ENCODE data around the gene UBTF. TPM values are rescaled to one million over a fixed set of nuclear protein-coding genes. Genes with fewer than 3 reads are reported as not detected.

UBTF gene
- polyA plus RNA-seq, 1 donor (not counting 4 experiments of a cell fraction or from before 2014, with no cell fraction given): 23.0 TPM

DNA sequence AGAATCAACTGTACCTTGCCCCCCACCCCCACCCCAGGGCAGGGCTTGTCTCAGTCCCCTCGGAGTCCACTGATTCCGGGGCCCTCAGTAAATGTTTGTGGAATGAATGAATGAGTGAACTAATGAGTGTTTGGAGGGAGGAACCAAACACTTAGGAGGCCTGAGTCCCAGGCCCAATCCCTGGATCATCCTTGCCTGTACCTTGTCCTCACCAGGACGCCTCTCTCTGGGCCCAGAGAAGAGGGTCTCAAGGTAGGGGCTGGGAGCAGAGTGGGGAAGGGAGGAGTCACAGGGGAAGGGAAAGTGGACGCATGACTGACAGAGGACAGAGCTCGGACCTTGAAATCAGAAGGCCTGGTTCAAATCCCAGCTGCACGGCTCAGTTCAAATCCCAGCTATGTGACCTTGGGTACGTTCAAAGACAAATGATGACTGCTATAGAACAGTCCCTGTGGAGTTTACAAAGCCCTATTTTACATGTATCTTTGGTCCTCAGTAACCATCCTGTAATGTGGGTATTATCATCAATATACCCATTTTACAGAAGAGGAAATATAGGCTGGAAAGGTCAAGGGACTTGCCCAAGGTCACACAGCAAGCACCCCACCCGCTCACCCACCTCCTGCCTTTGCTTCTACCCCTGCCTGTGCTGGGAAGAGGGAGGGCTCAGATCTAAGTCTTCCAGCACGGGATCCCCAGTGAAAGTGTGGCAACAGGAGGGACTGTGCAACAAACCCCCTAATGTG, 30.2 kb upstream of the UBTF start:
- H3K27ac ChIP-seq (ENCODE audit: control insufficient read depth, insufficient read depth, low read length): no peak overlapping the region
- DNase-seq (ENCODE audit: low read depth, low spot score) (no peak), FAIRE-seq (no peak)
- no peaks in the 10 kb centered on the region for H3K9me1 ChIP-seq (ENCODE audit: control insufficient read depth, extremely low read depth, insufficient read depth, low read length)
- no peaks in the 10 kb centered on the region for H3K36me3 ChIP-seq (ENCODE audit: control insufficient read depth in 2 of 2, extremely low read depth in 1 of 2, insufficient read depth in 2 of 2, low read length in 2 of 2)
- dilution Hi-C loops (cut with MboI; ENCODE audit: extremely low pct_ligation_motif_present, low sequenced_read_pairs): no loop called here
- no peaks in the 10 kb centered on the region for H3K4me1 ChIP-seq (ENCODE audit: control insufficient read depth, extremely low read depth, insufficient read depth, low read length)
- no peak for TF ChIP-seq CTCF (optimal IDR thresholded peaks at IDR 0.05 in 1 of 3, IDR thresholded peaks at IDR 0.05 in 1 of 3, conservative IDR thresholded peaks at IDR 0.05 in 1 of 3; ENCODE audit: extremely low read depth in 1 of 3, insufficient read depth in 2 of 3, low read length in 3 of 3)
- no peak for TF ChIP-seq EZH2 (IDR thresholded peaks at IDR 0.05; ENCODE audit: low read length)
- H3K27me3 ChIP-seq (ENCODE audit: control insufficient read depth, extremely low read depth, insufficient read depth, low read length): peaks cover 6% of the 10 kb centered on the region
- H4K20me1 ChIP-seq (ENCODE audit: control insufficient read depth, extremely low read depth, insufficient read depth, low read length): no peaks in the 10 kb centered on the region
- no peaks in the 10 kb centered on the region for H3K9me3 ChIP-seq (ENCODE audit: control insufficient read depth, low read depth, low read length)
- H3K9ac ChIP-seq (ENCODE audit: control insufficient read depth, extremely low read depth, insufficient read depth, low read length): no peak overlapping the region
- no peak overlapping the region for H3K4me2 ChIP-seq (ENCODE audit: control insufficient read depth, extremely low read depth, insufficient read depth, low read depth, low read length)
- no peak overlapping the region for H2AFZ ChIP-seq (ENCODE audit: control insufficient read depth, low read length)
- no peak overlapping the region for H3K4me3 ChIP-seq (ENCODE audit: control insufficient read depth in 2 of 3, extremely low read depth in 1 of 3, insufficient read depth in 2 of 3, low read depth in 1 of 3, low read length in 3 of 3)
- H3K79me2 ChIP-seq (ENCODE audit: control insufficient read depth, insufficient read depth, low read length): no peaks in the 10 kb centered on the region

DNA sequence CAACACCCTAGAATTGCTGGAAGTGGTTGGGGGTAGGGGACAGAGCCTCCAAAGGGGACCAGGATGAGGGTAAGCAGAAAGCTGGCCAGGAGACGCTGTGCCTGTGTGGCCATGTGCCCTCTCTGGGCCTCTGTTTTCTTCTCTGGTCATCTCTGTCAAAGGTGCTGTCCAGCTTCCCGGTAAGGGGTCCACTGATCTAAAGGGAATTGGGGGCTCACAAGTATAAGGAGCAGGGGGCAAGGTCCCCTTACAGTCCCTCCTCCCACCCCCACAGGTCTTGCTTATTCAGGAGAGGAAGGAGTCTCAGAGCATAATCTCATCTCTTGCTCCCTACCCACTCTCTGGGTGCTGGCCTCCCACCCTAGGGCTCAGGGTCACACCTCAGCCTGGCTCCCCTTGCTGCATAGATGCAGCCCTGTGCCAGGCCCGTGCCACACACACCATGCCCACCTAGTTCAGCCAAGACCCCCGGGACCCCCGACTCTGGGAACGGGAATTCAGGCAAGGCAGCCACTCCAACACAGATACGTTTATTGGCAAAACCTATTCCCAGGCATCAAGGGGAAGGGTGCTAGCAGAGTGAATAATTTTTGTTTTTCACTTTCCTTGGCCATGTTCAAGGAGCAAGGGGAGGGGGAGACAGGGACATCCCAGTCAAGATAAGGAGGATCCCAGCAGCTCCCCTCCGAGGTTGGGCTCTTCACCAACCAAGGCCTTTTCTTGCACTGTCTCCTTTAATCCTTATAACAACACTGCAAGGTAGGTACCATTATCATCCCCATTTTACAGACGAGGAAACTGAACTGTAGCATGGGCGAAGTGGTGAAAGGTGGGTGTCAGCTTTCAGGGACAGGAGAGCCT, 28.6 kb upstream of the UBTF start:
- H3K36me3 ChIP-seq (ENCODE audit: control insufficient read depth in 2 of 2, extremely low read depth in 1 of 2, insufficient read depth in 2 of 2, low read length in 2 of 2): no peaks in the 10 kb centered on the region
- no peak overlapping the region for H3K9ac ChIP-seq (ENCODE audit: control insufficient read depth, extremely low read depth, insufficient read depth, low read length)
- dilution Hi-C loops (cut with MboI; ENCODE audit: extremely low pct_ligation_motif_present, low sequenced_read_pairs): no loop called here
- no peak overlapping the region for H3K27ac ChIP-seq (ENCODE audit: control insufficient read depth, insufficient read depth, low read length)
- no peak for DNase-seq (ENCODE audit: low read depth, low spot score)
- peaks cover 6% of the 10 kb centered on the region for H3K27me3 ChIP-seq (ENCODE audit: control insufficient read depth, extremely low read depth, insufficient read depth, low read length)
- no peaks in the 10 kb centered on the region for H3K9me3 ChIP-seq (ENCODE audit: control insufficient read depth, low read depth, low read length)
- H3K9me1 ChIP-seq (ENCODE audit: control insufficient read depth, extremely low read depth, insufficient read depth, low read length): no peaks in the 10 kb centered on the region
- TF ChIP-seq CTCF (optimal IDR thresholded peaks at IDR 0.05 in 1 of 3, IDR thresholded peaks at IDR 0.05 in 1 of 3, conservative IDR thresholded peaks at IDR 0.05 in 1 of 3; ENCODE audit: extremely low read depth in 1 of 3, insufficient read depth in 2 of 3, low read length in 3 of 3): no peak
- TF ChIP-seq EZH2 (IDR thresholded peaks at IDR 0.05; ENCODE audit: low read length): no peak
- no peak overlapping the region for H3K4me2 ChIP-seq (ENCODE audit: control insufficient read depth, extremely low read depth, insufficient read depth, low read depth, low read length)
- no peak overlapping the region for H2AFZ ChIP-seq (ENCODE audit: control insufficient read depth, low read length)
- FAIRE-seq: no peak
- H3K79me2 ChIP-seq (ENCODE audit: control insufficient read depth, insufficient read depth, low read length): no peaks in the 10 kb centered on the region
- no peaks in the 10 kb centered on the region for H4K20me1 ChIP-seq (ENCODE audit: control insufficient read depth, extremely low read depth, insufficient read depth, low read length)
- H3K4me3 ChIP-seq (ENCODE audit: control insufficient read depth in 2 of 3, extremely low read depth in 1 of 3, insufficient read depth in 2 of 3, low read depth in 1 of 3, low read length in 3 of 3): no peak overlapping the region
- H3K4me1 ChIP-seq (ENCODE audit: control insufficient read depth, extremely low read depth, insufficient read depth, low read length): no peaks in the 10 kb centered on the region
